ENCODE measurements around the gene PTPMT1.

Gene PTPMT1

DNA sequence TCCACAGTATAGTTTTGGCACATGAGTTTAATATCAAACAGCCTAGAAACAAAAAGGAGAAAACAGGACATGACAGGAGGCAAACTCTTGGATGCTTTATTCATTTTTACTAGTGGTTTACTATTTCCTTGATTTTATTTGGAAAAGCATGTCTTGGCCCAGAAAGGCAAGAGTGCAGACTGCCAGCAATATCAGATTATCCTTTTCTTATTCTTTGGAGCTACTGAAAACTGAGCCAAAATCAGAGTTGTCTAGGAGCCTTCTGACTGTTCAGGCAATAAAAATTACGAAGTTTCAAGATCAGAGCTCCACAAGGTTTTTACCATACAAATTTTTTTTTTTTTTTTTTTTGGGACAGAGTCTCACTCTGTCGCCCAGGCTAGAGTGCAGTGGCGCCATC is 28.5 kb upstream of the PTPMT1 start:
- Histone ChIP-seq H3K27ac (ENCODE audit: low read depth, low read length) (no peak overlapping the region), H3K4me3 (ENCODE audit: insufficient read depth, low read length, poor library complexity, severe bottlenecking) (no peak overlapping the region), H3K36me3 (ENCODE audit: low read length) (no peaks in the 10 kb centered on the region), H3K27me3 (ENCODE audit: low read length) (no peaks in the 10 kb centered on the region), H3K9me3 (ENCODE audit: insufficient read depth, low read length) (no peaks in the 10 kb centered on the region), H4K20me1 (ENCODE audit: low read depth, low read length) (peaks cover 29% of the 10 kb centered on the region), H3K4me2 (ENCODE audit: low read depth, low read length, poor library complexity, severe bottlenecking) (no peak overlapping the region), H2AFZ (ENCODE audit: low read depth, low read length, severe bottlenecking) (no peak overlapping the region), H3K9me2 (replicated peaks; ENCODE audit: insufficient read depth, low read length) (no peaks in the 10 kb centered on the region), H3F3A (ENCODE audit: insufficient read depth) (no peaks in the 10 kb centered on the region; the same call in 1 of the 2 replicates), H3K9ac (ENCODE audit: low read length) (no peak overlapping the region), H3K79me2 (ENCODE audit: insufficient read depth, low read length) (peaks cover 100% of the 10 kb centered on the region)
- TF ChIP-seq, protein P1, sequence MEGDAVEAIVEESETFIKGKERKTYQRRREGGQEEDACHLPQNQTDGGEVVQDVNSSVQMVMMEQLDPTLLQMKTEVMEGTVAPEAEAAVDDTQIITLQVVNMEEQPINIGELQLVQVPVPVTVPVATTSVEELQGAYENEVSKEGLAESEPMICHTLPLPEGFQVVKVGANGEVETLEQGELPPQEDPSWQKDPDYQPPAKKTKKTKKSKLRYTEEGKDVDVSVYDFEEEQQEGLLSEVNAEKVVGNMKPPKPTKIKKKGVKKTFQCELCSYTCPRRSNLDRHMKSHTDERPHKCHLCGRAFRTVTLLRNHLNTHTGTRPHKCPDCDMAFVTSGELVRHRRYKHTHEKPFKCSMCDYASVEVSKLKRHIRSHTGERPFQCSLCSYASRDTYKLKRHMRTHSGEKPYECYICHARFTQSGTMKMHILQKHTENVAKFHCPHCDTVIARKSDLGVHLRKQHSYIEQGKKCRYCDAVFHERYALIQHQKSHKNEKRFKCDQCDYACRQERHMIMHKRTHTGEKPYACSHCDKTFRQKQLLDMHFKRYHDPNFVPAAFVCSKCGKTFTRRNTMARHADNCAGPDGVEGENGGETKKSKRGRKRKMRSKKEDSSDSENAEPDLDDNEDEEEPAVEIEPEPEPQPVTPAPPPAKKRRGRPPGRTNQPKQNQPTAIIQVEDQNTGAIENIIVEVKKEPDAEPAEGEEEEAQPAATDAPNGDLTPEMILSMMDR (IDR thresholded peaks at IDR 0.05; ENCODE audit: insufficient read depth, low read length, poor library complexity, severe bottlenecking) = no peak
- no peak for TF ChIP-seq EZH2phosphoT487 (conservative IDR thresholded peaks at IDR 0.05; ENCODE audit: low read length)

DNA sequence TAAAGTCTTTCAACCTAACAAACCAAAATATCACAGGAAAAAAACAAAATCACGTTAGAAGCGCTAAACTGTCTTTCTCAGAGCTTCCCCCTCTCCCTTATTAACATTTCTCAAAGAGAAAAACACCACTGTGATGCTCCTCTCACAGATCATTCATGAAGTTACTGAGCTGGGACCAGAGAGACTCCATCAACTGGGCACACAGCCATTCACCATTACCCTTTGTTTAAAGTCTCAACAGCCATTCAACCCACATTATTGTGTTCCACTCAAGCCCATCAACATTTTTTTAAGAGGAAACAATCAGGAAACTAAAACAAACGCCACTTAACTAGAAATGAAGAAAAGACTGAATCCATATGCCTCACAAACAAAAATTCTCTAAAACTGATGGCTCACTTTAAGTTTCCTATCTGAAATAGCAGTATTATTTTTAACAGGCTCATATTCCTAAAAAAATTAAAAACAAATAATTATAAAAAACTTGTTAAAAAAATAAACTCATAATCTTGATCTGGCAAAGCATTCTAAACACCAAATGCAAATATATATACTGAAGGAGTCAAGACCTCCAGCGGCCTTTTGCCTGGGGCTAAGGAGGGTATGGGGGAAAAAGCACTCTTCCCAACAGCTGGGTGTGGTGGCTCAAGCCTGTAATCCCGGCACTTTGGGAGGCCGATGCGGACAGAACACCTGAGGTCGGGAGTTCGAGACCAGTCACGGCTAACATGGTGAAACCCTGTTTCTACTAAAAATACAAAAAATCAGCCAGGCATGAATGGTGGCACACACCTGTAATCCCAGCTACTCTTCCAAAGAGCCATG is 26.4 kb upstream of the PTPMT1 start:
- no peaks in the 10 kb centered on the region; the same call in 1 of the 2 replicates for H3F3A ChIP-seq (ENCODE audit: insufficient read depth)
- H4K20me1 ChIP-seq (ENCODE audit: low read depth, low read length) = peaks cover 27% of the 10 kb centered on the region
- H3K4me2 ChIP-seq (ENCODE audit: low read depth, low read length, poor library complexity, severe bottlenecking) = no peak overlapping the region
- TF ChIP-seq, protein P1 (IDR thresholded peaks at IDR 0.05; ENCODE audit: insufficient read depth, low read length, poor library complexity, severe bottlenecking) = no peak
- TF ChIP-seq EZH2phosphoT487 (conservative IDR thresholded peaks at IDR 0.05; ENCODE audit: low read length) = no peak
- no peaks in the 10 kb centered on the region for H3K9me3 ChIP-seq (ENCODE audit: insufficient read depth, low read length)
- H3K4me3 ChIP-seq (ENCODE audit: insufficient read depth, low read length, poor library complexity, severe bottlenecking) = no peak overlapping the region
- H3K36me3 ChIP-seq (ENCODE audit: low read length) = no peaks in the 10 kb centered on the region
- no peak overlapping the region for H2AFZ ChIP-seq (ENCODE audit: low read depth, low read length, severe bottlenecking)
- no peak overlapping the region for H3K9ac ChIP-seq (ENCODE audit: low read length)
- no peaks in the 10 kb centered on the region for H3K27me3 ChIP-seq (ENCODE audit: low read length)
- H3K9me2 ChIP-seq (replicated peaks; ENCODE audit: insufficient read depth, low read length) = no peaks in the 10 kb centered on the region
- H3K79me2 ChIP-seq (ENCODE audit: insufficient read depth, low read length) = peaks cover 100% of the 10 kb centered on the region
- no peak overlapping the region for H3K27ac ChIP-seq (ENCODE audit: low read depth, low read length)

DNA sequence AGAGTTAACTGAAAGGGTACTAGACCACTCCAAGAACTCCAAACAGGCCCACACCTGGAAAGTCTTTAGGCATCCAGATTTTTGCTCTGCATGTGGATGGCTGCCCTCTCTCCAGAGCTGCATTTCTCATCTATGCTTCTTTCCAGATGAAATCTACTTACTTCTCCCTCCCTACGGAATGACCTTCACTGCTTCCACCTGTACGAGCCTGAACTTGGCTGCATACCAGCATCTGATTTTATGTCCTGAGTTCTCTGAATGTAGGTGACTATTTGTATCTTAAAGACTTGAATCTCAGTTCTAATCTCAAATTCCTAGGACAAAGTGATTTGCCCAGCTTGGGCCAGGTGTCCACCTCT is 25.7 kb upstream of the PTPMT1 start:
- TF ChIP-seq EZH2phosphoT487 (conservative IDR thresholded peaks at IDR 0.05; ENCODE audit: low read length) = no peak
- TF ChIP-seq, protein P1 (IDR thresholded peaks at IDR 0.05; ENCODE audit: insufficient read depth, low read length, poor library complexity, severe bottlenecking) = no peak
- Histone ChIP-seq H3K27ac (ENCODE audit: low read depth, low read length) (no peak overlapping the region), H2AFZ (ENCODE audit: low read depth, low read length, severe bottlenecking) (no peak overlapping the region), H3K9me2 (replicated peaks; ENCODE audit: insufficient read depth, low read length) (no peaks in the 10 kb centered on the region), H3K36me3 (ENCODE audit: low read length) (no peaks in the 10 kb centered on the region), H3K27me3 (ENCODE audit: low read length) (no peaks in the 10 kb centered on the region), H3K9ac (ENCODE audit: low read length) (no peak overlapping the region), H4K20me1 (ENCODE audit: low read depth, low read length) (peaks cover 31% of the 10 kb centered on the region), H3K4me2 (ENCODE audit: low read depth, low read length, poor library complexity, severe bottlenecking) (no peak overlapping the region), H3K4me3 (ENCODE audit: insufficient read depth, low read length, poor library complexity, severe bottlenecking) (no peak overlapping the region), H3F3A (ENCODE audit: insufficient read depth) (no peaks in the 10 kb centered on the region; the same call in 1 of the 2 replicates), H3K79me2 (ENCODE audit: insufficient read depth, low read length) (peaks cover 100% of the 10 kb centered on the region), H3K9me3 (ENCODE audit: insufficient read depth, low read length) (no peaks in the 10 kb centered on the region)
